ENCODE data around the gene PVALEF.

The PVALEF gene

DNA sequence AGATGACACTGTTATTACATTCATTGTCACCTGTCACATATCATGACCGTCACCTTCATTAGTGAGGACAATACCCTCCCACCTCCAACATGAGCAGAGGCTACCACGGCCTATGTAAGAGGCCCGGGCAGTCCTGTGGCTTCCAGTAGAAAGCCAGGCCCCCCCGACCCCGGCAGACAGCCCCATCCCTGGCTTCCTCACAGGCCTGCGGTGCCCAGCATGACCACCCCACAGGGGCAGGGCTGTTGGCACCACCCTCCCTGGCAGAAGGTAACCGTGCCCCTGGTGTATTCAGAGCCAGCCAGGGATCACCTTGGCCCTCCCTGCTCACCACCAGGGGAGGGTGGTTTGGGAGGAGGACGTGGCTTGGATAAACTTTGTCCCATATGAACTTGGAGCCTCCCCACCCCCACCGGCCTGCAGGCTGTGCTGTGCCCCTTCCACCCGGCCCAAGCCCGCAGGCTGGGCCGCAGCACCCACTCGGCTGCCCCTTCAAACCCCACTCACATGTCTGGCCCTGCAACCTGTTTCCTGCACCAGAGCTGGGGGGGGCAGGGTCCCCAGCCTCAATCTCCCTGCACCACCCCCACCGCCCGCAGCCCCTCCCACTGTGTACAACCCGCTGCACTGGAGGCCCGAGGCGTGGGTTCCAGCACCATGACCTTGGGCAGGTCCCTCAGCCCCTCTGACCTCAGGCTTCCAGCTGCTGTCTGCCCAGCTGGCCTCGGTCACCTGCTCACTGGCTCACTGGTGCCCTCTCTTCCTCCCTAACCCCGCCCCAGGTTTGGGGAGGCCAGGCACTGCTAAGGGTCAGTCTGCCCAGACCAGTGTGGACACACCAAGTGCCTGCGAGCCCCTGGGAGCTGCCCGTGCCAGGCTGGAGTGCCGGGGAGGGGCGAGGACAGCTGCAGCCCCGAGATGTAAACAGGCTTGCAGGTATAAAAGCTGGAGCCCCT, 13.1 kb downstream of the PVALEF start:
- CTCF ChIA-PET: interaction anchor here (0.7 kb wide), 1 partner anchor 16 kb away, joined by 3 read pairs; no protein-coding TSS in a partner anchor

DNA sequence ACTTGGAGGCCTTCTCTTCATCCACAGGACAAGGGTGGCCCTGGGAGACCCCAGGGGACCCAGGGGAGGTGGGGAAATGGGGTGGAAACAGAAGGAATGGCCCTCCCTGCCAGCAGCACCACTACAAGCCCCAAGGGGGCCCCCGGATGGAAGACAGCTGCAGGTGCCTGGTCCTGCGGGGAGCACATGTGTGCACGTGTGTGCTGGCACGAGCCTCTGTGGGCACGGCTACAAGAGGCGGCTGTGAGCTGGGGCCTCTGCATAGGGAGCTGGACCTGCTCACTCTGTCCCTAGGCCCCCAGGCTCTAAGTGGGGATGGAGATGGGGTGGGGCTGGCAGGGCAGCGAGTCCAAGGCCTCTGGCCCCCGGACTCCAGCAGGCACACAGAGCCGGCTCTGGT, 13.9 kb downstream of the PVALEF start:
- ChIA-PET POLR2A (interaction anchor here (0.6 kb wide), 1 partner anchor 10 kb away, joined by 3 read pairs; no protein-coding TSS in a partner anchor), CTCF (interaction anchor here (0.7 kb wide), 1 partner anchor 16 kb away, joined by 3 read pairs; no protein-coding TSS in a partner anchor)
- TF ChIP-seq NFRKB (IDR thresholded peaks at IDR 0.05): no peak
- no peak for TF ChIP-seq ZNF384 (IDR thresholded peaks at IDR 0.05)
- no peak for TF ChIP-seq FOXM1 (IDR thresholded peaks at IDR 0.05; ENCODE audit: borderline replicate concordance)
- TF ChIP-seq FOXA1 (IDR thresholded peaks at IDR 0.05): no peak
- DNase-seq (ENCODE audit: extremely low spot score): no peak

More for the DNA sequence above, 13.1 kb downstream of the PVALEF start:
- DNase-seq (ENCODE audit: extremely low spot score): no peak
- POLR2A ChIA-PET: no interaction called here
- no peak for TF ChIP-seq FOXA1 (IDR thresholded peaks at IDR 0.05)

DNA sequence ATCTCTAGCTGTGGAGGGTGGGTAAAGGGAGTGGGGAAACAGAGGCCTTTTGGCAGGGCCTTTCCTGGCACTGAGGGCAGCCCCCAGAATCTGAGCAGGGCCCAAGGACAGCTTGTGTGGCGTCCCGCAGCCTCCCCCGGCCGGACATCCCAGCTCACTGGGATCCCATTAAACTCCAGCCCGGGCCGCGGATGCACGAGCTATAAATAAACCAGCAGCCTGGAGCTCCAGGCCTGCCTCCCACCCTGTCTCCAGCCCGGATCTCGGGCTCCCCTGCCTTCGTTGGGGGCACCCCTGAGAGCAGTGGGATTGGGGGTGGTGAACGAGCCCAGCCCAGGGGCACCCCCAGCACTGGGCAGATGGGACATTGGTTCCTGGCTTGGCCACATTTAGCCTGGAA, 14.6 kb downstream of the PVALEF start:
- POLR2A ChIA-PET: no interaction called here
- TF ChIP-seq HDGF (IDR thresholded peaks at IDR 0.05; ENCODE audit: borderline replicate concordance) (no peak), FOXA1 (IDR thresholded peaks at IDR 0.05) (no peak), ZNF384 (IDR thresholded peaks at IDR 0.05) (no peak), L3MBTL2 (conservative IDR thresholded peaks at IDR 0.05) (no peak), LEF1 (IDR thresholded peaks at IDR 0.05; ENCODE audit: borderline replicate concordance) (no peak), SUZ12 (IDR thresholded peaks at IDR 0.05) (no peak), CTBP1 (IDR thresholded peaks at IDR 0.05; ENCODE audit: borderline replicate concordance) (no peak)
- no peak for DNase-seq (ENCODE audit: extremely low spot score)
- CTCF ChIA-PET: interaction anchor here (0.7 kb wide), 1 partner anchor 214 kb away, joined by 3 read pairs; no protein-coding TSS in a partner anchor

DNA sequence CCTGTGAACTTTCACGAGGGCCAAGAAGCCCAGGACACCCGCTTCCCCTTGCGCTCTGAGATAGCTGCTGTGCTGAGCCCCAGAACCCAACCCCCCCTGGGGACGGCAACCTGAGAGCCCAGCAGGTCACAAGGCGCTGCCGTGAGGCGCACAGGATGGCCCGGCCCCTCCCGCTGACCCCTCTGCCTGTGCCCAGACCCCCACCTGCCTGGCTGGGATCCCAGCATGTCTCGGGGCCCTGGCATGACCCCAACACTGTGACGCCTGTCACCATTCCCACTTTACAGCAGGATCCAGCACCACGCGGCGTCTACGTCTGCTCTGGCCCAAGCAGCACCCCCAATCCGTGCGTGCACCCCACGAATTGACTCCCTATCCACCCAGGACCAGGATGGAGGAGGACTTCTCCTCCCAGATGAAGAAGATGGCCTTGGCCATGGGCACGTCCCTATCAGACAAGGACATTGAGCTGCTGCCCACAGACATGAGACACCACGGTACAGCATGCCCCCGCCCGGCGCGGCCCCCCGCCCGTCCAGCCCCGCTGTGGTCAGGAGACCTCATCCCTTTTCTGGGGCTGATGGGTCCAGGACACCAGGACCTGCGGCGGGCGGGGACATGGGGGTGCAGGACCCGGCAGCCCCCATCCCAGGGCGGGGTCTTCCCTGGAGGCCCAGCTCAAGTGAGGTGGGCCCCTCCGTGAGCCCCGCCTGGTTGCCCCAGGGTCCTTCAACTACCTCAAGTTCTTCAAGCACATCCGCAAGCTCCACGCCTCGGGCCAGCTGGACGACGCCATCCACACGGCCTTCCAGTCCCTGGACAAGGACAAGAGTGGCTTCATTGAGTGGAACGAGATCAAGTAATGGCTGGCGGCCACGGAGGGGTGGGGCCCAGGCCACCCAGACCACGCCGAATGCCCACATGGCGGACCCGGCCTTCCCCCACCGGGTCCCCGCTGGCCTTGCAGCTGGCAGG, 15.8 kb downstream of the PVALEF start:
- ChIA-PET CTCF (no interaction called here), POLR2A (interaction anchor here (1.2 kb wide), 1 partner anchor 58 kb away, joined by 3 read pairs; the partner anchor contains the start of genes NDUFAF8 and TEPSIN)
- DNase-seq (ENCODE audit: extremely low spot score): no peak
- no peak for TF ChIP-seq SUZ12 (IDR thresholded peaks at IDR 0.05)

DNA sequence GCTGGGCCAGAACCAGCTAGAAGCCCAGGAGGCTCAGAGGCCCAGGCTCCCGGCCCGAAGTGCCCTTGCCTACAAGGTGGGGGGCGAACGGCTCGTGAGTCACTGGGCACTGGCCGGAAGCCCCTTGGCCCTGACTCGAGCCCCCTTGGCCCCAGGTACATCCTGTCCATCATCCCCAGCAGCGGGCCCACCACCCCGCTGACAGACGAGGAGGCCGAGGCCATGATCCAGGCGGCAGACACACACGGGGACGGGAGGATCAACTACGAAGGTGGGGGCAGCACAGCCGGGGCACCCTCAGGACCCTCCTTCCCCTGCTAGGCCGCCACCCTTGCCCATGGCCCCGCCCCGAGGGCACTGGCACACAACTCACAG, 16.5 kb downstream of the PVALEF start:
- POLR2A ChIA-PET: interaction anchor here (1.2 kb wide), 1 partner anchor 57 kb away, joined by 3 read pairs; the partner anchor contains the start of genes NDUFAF8 and TEPSIN
- DNase-seq (ENCODE audit: extremely low spot score): no peak
- TF ChIP-seq SUZ12 (IDR thresholded peaks at IDR 0.05) (no peak), ARNT (IDR thresholded peaks at IDR 0.05) (no peak), ELF4 (IDR thresholded peaks at IDR 0.05) (no peak), TARDBP (IDR thresholded peaks at IDR 0.05) (no peak), FOXA1 (IDR thresholded peaks at IDR 0.05) (no peak), NFRKB (IDR thresholded peaks at IDR 0.05) (no peak), BHLHE40 (IDR thresholded peaks at IDR 0.05; ENCODE audit: borderline replicate concordance) (no peak), LEF1 (IDR thresholded peaks at IDR 0.05; ENCODE audit: borderline replicate concordance) (no peak), SP1 (IDR thresholded peaks at IDR 0.05) (no peak), L3MBTL2 (conservative IDR thresholded peaks at IDR 0.05) (no peak), FOXK2 (IDR thresholded peaks at IDR 0.05) (no peak), FOXM1 (IDR thresholded peaks at IDR 0.05; ENCODE audit: borderline replicate concordance) (no peak), ZNF384 (IDR thresholded peaks at IDR 0.05) (no peak), CTBP1 (IDR thresholded peaks at IDR 0.05; ENCODE audit: borderline replicate concordance) (no peak), HDGF (IDR thresholded peaks at IDR 0.05; ENCODE audit: borderline replicate concordance) (no peak)
- TF ChIP-seq, protein P1, sequence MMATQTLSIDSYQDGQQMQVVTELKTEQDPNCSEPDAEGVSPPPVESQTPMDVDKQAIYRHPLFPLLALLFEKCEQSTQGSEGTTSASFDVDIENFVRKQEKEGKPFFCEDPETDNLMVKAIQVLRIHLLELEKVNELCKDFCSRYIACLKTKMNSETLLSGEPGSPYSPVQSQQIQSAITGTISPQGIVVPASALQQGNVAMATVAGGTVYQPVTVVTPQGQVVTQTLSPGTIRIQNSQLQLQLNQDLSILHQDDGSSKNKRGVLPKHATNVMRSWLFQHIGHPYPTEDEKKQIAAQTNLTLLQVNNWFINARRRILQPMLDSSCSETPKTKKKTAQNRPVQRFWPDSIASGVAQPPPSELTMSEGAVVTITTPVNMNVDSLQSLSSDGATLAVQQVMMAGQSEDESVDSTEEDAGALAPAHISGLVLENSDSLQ (IDR thresholded peaks at IDR 0.05): no peak
- CTCF ChIA-PET: no interaction called here

DNA sequence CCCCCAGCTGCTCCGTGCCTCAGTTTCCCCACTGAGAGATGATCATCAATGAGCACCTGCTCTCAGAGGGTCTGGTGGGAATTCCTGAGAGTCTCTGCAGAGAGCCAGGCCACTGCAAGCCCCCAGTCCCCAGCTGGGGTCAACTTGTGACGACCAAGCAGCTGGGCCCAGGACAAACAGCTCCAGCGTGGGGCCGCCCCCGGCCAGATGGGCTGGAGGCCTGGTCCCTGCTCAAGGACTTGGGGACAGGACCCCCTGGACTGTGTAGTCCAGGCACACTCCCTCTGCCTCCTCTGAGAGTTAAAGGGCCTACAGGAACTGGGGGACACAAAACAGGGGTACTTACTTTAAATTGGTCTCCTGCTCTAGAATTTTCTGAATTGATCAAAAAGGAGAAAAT, 17.3 kb downstream of the PVALEF start:
- ChIA-PET POLR2A (no interaction called here), CTCF (no interaction called here)

More for the DNA sequence above, 17.3 kb downstream of the PVALEF start:
- TF ChIP-seq FOXM1 (IDR thresholded peaks at IDR 0.05; ENCODE audit: borderline replicate concordance) (no peak), FOXA1 (IDR thresholded peaks at IDR 0.05) (no peak), LEF1 (IDR thresholded peaks at IDR 0.05; ENCODE audit: borderline replicate concordance) (no peak), HDGF (IDR thresholded peaks at IDR 0.05; ENCODE audit: borderline replicate concordance) (no peak), TARDBP (IDR thresholded peaks at IDR 0.05) (no peak), NFRKB (IDR thresholded peaks at IDR 0.05) (no peak), FOXK2 (IDR thresholded peaks at IDR 0.05) (no peak), CTBP1 (IDR thresholded peaks at IDR 0.05; ENCODE audit: borderline replicate concordance) (no peak), ARNT (IDR thresholded peaks at IDR 0.05) (no peak), L3MBTL2 (conservative IDR thresholded peaks at IDR 0.05) (no peak), SP1 (IDR thresholded peaks at IDR 0.05) (no peak), BHLHE40 (IDR thresholded peaks at IDR 0.05; ENCODE audit: borderline replicate concordance) (no peak), ELF4 (IDR thresholded peaks at IDR 0.05) (no peak), ZNF384 (IDR thresholded peaks at IDR 0.05) (no peak)
- TF ChIP-seq, protein P1 (IDR thresholded peaks at IDR 0.05): no peak
- no peak for DNase-seq (ENCODE audit: extremely low spot score)

All from HEK293T (cell line).